ENCODE results near the gene CDH12. TPM values are rescaled to one million over a fixed set of nuclear protein-coding genes. Genes with fewer than 3 reads are reported as not detected.

CDH12 gene
- total RNA-seq, 1 donor from 2014 or later = not detected

DNA sequence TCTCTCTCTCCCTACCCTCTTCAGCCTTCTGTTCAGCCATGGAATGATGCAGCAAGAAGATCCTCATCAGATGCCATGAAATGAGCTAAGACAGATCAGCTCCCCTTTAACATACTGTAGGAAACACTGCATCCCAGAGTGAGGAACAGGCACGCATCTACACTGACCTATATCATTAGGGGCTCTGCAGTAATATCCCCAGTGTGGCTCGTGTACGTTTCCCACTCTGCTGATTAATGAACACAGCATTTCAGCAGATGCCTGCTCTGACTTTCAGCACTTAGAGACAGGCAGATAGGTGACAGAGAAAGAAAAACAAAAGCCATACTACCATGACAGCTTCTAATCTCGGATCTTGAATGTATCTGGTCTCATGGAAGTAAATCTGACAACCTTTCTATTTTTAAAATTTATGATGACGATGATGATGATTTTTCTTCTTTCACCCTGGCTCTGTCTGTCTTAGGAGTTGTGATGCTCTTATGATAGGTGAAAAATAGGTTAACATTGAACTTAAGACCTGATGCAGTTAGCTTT lies 750.3 kb downstream of the CDH12 start:
- H3K4me3 ChIP-seq (ENCODE audit: insufficient read depth, low read depth, low read length) = no peak overlapping the region
- no peaks in the 10 kb centered on the region for H4K20me1 ChIP-seq (ENCODE audit: insufficient read depth, low read length)
- no peaks in the 10 kb centered on the region for H3K36me3 Mint-ChIP-seq (ENCODE audit: low read depth, unreplicated experiment)
- no peak overlapping the region for H3K9ac ChIP-seq (ENCODE audit: low read length)
- H3K4me3 Mint-ChIP-seq (ENCODE audit: unreplicated experiment) = no peak overlapping the region
- H3K36me3 ChIP-seq (ENCODE audit: insufficient read depth, low read length) = no peaks in the 10 kb centered on the region
- no peak for DNase-seq (ENCODE audit: low read depth)
- H3K4me1 Mint-ChIP-seq (ENCODE audit: low read depth, unreplicated experiment) = no peaks in the 10 kb centered on the region
- no peaks in the 10 kb centered on the region for H3K79me2 ChIP-seq (ENCODE audit: insufficient read depth, low read length)
- no peak overlapping the region for H2AFZ ChIP-seq (ENCODE audit: low read depth, low read length)
- H3K4me2 ChIP-seq (ENCODE audit: low read length) = no peak overlapping the region
- TF ChIP-seq EZH2 (IDR thresholded peaks at IDR 0.05; ENCODE audit: insufficient read depth, low read length) (no peak), CTCF (IDR thresholded peaks at IDR 0.05; ENCODE audit: insufficient read depth, low read depth, low read length) (no peak)
- FAIRE-seq = no peak
- no peaks in the 10 kb centered on the region for H3K9me3 Mint-ChIP-seq (ENCODE audit: unreplicated experiment)
- H3K27ac Mint-ChIP-seq (ENCODE audit: unreplicated experiment) = no peak overlapping the region
- H3K27me3 ChIP-seq (ENCODE audit: insufficient read depth, low read length) = no peaks in the 10 kb centered on the region
- H3K4me1 ChIP-seq (ENCODE audit: insufficient read depth, low read length) = no peaks in the 10 kb centered on the region
- no peaks in the 10 kb centered on the region for H3K27me3 Mint-ChIP-seq (ENCODE audit: low read depth, unreplicated experiment)
- peaks cover 2% of the 10 kb centered on the region for H3K9me3 ChIP-seq (ENCODE audit: insufficient read depth, low read depth, low read length)
- no peak overlapping the region for H3K27ac ChIP-seq (ENCODE audit: low read depth, low read length)

DNA sequence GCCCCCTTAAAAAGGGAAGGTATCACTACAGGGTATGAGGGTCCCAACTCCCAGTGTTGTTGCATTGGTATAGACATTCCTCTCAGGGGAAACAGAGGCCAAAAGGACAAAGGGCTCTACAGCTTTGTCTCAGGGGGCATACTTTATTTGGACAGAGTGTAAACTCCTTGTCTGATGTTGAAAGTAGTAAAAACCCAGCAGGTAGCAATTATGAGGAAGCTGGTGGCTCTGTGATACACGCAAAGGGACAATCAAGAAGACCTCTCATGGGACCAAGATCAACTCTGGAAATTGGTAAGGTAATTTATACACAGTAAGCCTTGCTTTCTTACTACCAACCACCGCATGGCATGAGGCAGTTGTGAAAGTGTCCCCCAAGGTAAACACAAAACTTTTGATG lies 764.6 kb downstream of the CDH12 start:
- Histone ChIP-seq H3K79me2 (ENCODE audit: insufficient read depth, low read length) (no peaks in the 10 kb centered on the region), H3K4me3 (ENCODE audit: insufficient read depth, low read depth, low read length) (no peak overlapping the region), H4K20me1 (ENCODE audit: insufficient read depth, low read length) (no peaks in the 10 kb centered on the region), H3K4me1 (ENCODE audit: insufficient read depth, low read length) (no peaks in the 10 kb centered on the region), H3K27me3 (ENCODE audit: insufficient read depth, low read length) (no peaks in the 10 kb centered on the region), H3K36me3 (ENCODE audit: insufficient read depth, low read length) (no peaks in the 10 kb centered on the region), H3K27ac (ENCODE audit: low read depth, low read length) (no peak overlapping the region), H3K9me3 (ENCODE audit: insufficient read depth, low read depth, low read length) (no peaks in the 10 kb centered on the region), H2AFZ (ENCODE audit: low read depth, low read length) (no peak overlapping the region), H3K9ac (ENCODE audit: low read length) (no peak overlapping the region), H3K4me2 (ENCODE audit: low read length) (no peak overlapping the region)
- Mint-ChIP-seq H3K27ac (ENCODE audit: unreplicated experiment) (no peak overlapping the region), H3K4me1 (ENCODE audit: low read depth, unreplicated experiment) (no peaks in the 10 kb centered on the region), H3K27me3 (ENCODE audit: low read depth, unreplicated experiment) (no peaks in the 10 kb centered on the region), H3K36me3 (ENCODE audit: low read depth, unreplicated experiment) (no peaks in the 10 kb centered on the region), H3K4me3 (ENCODE audit: unreplicated experiment) (no peak overlapping the region), H3K9me3 (ENCODE audit: unreplicated experiment) (no peaks in the 10 kb centered on the region)
- no peak for DNase-seq (ENCODE audit: low read depth)
- no peak for TF ChIP-seq CTCF (IDR thresholded peaks at IDR 0.05; ENCODE audit: insufficient read depth, low read depth, low read length)
- no peak for TF ChIP-seq EZH2 (IDR thresholded peaks at IDR 0.05; ENCODE audit: insufficient read depth, low read length)
- FAIRE-seq = no peak

DNA sequence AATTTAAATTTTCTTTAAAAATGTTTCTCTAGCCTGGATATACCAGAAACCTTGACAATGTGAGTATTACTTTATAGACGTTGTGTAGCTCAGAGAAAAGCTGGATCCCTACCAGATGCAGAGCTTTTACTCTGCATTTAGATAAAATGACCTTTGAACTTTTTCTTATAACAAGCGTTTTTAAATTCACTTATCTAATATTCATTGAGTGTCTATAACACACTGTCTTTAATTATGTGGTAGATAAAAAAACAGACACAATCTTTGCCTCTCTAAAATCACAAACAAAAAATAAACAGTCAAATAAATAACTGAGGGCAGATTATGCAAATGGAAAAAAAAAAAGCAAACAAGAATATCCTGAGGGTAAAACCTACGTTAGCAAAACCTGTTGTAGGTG lies 773.6 kb downstream of the CDH12 start:
- H3K36me3 ChIP-seq (ENCODE audit: insufficient read depth, low read length) = no peaks in the 10 kb centered on the region
- H3K4me3 ChIP-seq (ENCODE audit: insufficient read depth, low read depth, low read length) = no peak overlapping the region
- no peak overlapping the region for H3K27ac Mint-ChIP-seq (ENCODE audit: unreplicated experiment)
- TF ChIP-seq CTCF (IDR thresholded peaks at IDR 0.05; ENCODE audit: insufficient read depth, low read depth, low read length) (no peak), EZH2 (IDR thresholded peaks at IDR 0.05; ENCODE audit: insufficient read depth, low read length) (no peak)
- no peak overlapping the region for H3K4me2 ChIP-seq (ENCODE audit: low read length)
- no peaks in the 10 kb centered on the region for H3K9me3 ChIP-seq (ENCODE audit: insufficient read depth, low read depth, low read length)
- FAIRE-seq (no peak), DNase-seq (ENCODE audit: low read depth) (no peak)
- H4K20me1 ChIP-seq (ENCODE audit: insufficient read depth, low read length) = no peaks in the 10 kb centered on the region
- no peaks in the 10 kb centered on the region for H3K27me3 Mint-ChIP-seq (ENCODE audit: low read depth, unreplicated experiment)
- no peaks in the 10 kb centered on the region for H3K36me3 Mint-ChIP-seq (ENCODE audit: low read depth, unreplicated experiment)
- H3K9me3 Mint-ChIP-seq (ENCODE audit: unreplicated experiment) = no peaks in the 10 kb centered on the region
- H3K79me2 ChIP-seq (ENCODE audit: insufficient read depth, low read length) = no peaks in the 10 kb centered on the region
- no peak overlapping the region for H3K27ac ChIP-seq (ENCODE audit: low read depth, low read length)
- no peaks in the 10 kb centered on the region for H3K27me3 ChIP-seq (ENCODE audit: insufficient read depth, low read length)
- no peak overlapping the region for H2AFZ ChIP-seq (ENCODE audit: low read depth, low read length)
- no peak overlapping the region for H3K4me3 Mint-ChIP-seq (ENCODE audit: unreplicated experiment)
- no peaks in the 10 kb centered on the region for H3K4me1 Mint-ChIP-seq (ENCODE audit: low read depth, unreplicated experiment)
- H3K4me1 ChIP-seq (ENCODE audit: insufficient read depth, low read length) = no peaks in the 10 kb centered on the region
- no peak overlapping the region for H3K9ac ChIP-seq (ENCODE audit: low read length)
